ENCODE data around the gene SLC35F5.

DNA sequence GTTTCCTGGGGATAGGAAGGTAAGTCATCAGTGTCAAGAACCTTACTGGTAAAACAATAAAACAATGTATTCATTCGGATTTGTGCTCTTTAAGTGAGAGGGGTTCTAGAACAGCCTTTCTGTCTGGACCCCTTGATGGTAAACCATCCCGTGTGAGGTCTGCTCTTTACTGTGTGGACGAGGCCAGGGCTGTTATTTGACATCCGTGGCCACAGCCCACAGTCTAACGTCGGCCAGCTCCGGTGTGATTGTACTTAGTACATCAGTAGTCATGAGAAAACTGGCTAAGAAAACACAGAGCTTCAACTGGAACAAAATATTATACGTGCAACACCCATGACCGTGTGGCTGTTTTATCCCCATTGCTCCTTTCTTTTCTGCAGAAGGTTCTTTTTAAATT is 62.0 kb downstream of the SLC35F5 start:
- TF ChIP-seq TAF1 (IDR thresholded peaks at IDR 0.05; ENCODE audit: borderline replicate concordance, insufficient read depth, low read length) (no peak), REST (IDR thresholded peaks at IDR 0.05; ENCODE audit: insufficient read depth in 1 of 2, low read depth in 2 of 2, low read length in 2 of 2) (no peak), SIN3A (IDR thresholded peaks at IDR 0.05; ENCODE audit: borderline replicate concordance, insufficient read depth, low read length) (no peak), POLR2AphosphoS5 (IDR thresholded peaks at IDR 0.05; ENCODE audit: low read depth, low read length) (no peak), FOXP2 (optimal IDR thresholded peaks at IDR 0.05; ENCODE audit: borderline replicate concordance, extremely low read depth, extremely low read length, insufficient read depth) (no peak)

Data from PFSK-1 (cell line).